Measurements from ENCODE around the gene PDE8A.
"Not testable (repeated sequence)": the region's sequence is repeated elsewhere in the genome, so short reads cannot be mapped to it uniquely, and the experiment has no call there.

- not testable (repeated sequence) for TF ChIP-seq CTCF (conservative IDR thresholded peaks at IDR 0.05); ZFX (IDR thresholded peaks at IDR 0.05)
These were observed 192.0 kb downstream of the PDE8A start for GRCh38 chr15:85173630-85174029.

Data from C4-2B (cell line).